ENCODE results near the gene LAMA2. TPM values are rescaled to one million over a fixed set of nuclear protein-coding genes. Genes with fewer than 3 reads are reported as not detected.

LAMA2 gene
- total RNA-seq, 4 donors from 2014 or later: 61.5 to 154 (median 103) TPM

- intact Hi-C loops (cut with DNase I; ENCODE audit: low total_unique reads): no loop called here
- H3K36me3 ChIP-seq: no peaks in the 10 kb centered on the region
- no peak overlapping the region for H3K27ac ChIP-seq
- no peak overlapping the region for H3K4me3 ChIP-seq
- no peaks in the 10 kb centered on the region for H3K27me3 ChIP-seq
- no peaks in the 10 kb centered on the region for H3K9me3 ChIP-seq
- TF ChIP-seq POLR2A (IDR thresholded peaks at IDR 0.05) (no peak), CTCF (IDR thresholded peaks at IDR 0.05) (no peak)
- DNase-seq: no peak
- no peaks in the 10 kb centered on the region for H3K4me1 ChIP-seq
Measured at GRCh38 chr6:129055796-129056195, 172.9 kb downstream of the LAMA2 start.

- no peaks in the 10 kb centered on the region for H3K36me3 ChIP-seq
- H3K27ac ChIP-seq: no peak overlapping the region
- H3K9me3 ChIP-seq: no peaks in the 10 kb centered on the region
- H3K4me1 ChIP-seq: no peaks in the 10 kb centered on the region
- no peak overlapping the region for H3K4me3 ChIP-seq
- TF ChIP-seq CTCF (IDR thresholded peaks at IDR 0.05) (no peak), POLR2A (IDR thresholded peaks at IDR 0.05) (no peak)
- intact Hi-C loops (cut with DNase I; ENCODE audit: low total_unique reads): no loop called here
- DNase-seq: no peak
- H3K27me3 ChIP-seq: no peaks in the 10 kb centered on the region
Measured at GRCh38 chr6:129059650-129060049, 176.7 kb downstream of the LAMA2 start.

- Histone ChIP-seq H3K36me3 (no peaks in the 10 kb centered on the region), H3K27ac (peak overlapping the region in 1 of 2 donors; percentile 45), H3K4me3 (no peak overlapping the region), H3K27me3 (no peaks in the 10 kb centered on the region), H3K4me1 (no peaks in the 10 kb centered on the region), H3K9me3 (no peaks in the 10 kb centered on the region)
- no peak for DNase-seq
- no peak for TF ChIP-seq POLR2A (IDR thresholded peaks at IDR 0.05)
- TF ChIP-seq CTCF (IDR thresholded peaks at IDR 0.05): no peak
- intact Hi-C loops (cut with DNase I; ENCODE audit: low total_unique reads): no loop called here
Measured at GRCh38 chr6:129069006-129069405, 186.1 kb downstream of the LAMA2 start.

GRCh38 chr6:129073051-129073450 lies 190.1 kb downstream of the LAMA2 start:
- intact Hi-C loops (cut with DNase I; ENCODE audit: low total_unique reads): no loop called here
- no peaks in the 10 kb centered on the region for H3K9me3 ChIP-seq
- TF ChIP-seq CTCF (IDR thresholded peaks at IDR 0.05) (no peak), POLR2A (IDR thresholded peaks at IDR 0.05) (no peak)
- H3K4me1 ChIP-seq: no peaks in the 10 kb centered on the region
- no peaks in the 10 kb centered on the region for H3K36me3 ChIP-seq
- peak overlapping the region; percentile 23 to 59 for H3K27ac ChIP-seq
- no peaks in the 10 kb centered on the region for H3K27me3 ChIP-seq
- DNase-seq: no peak
- H3K4me3 ChIP-seq: no peak overlapping the region

- no peak for DNase-seq
- Histone ChIP-seq H3K9me3 (no peaks in the 10 kb centered on the region), H3K36me3 (no peaks in the 10 kb centered on the region), H3K27me3 (no peaks in the 10 kb centered on the region), H3K27ac (peak overlapping the region; percentile 23 to 59), H3K4me3 (no peak overlapping the region), H3K4me1 (no peaks in the 10 kb centered on the region)
- intact Hi-C loops (cut with DNase I; ENCODE audit: low total_unique reads): no loop called here
- no peak for TF ChIP-seq POLR2A (IDR thresholded peaks at IDR 0.05)
- no peak for TF ChIP-seq CTCF (IDR thresholded peaks at IDR 0.05)
Measured at GRCh38 chr6:129073691-129074395, 190.9 kb downstream of the LAMA2 start.

Data from uterus (tissue), 4 donors.